ENCODE results near the gene CTSZ.

CTSZ gene

GRCh38 chr20:58993332-58994248, 13.5 kb downstream of the CTSZ start:
- Histone ChIP-seq H3K9me3 (ENCODE audit: insufficient read depth, low read depth, low read length) (no peaks in the 10 kb centered on the region), H3K4me1 (ENCODE audit: insufficient read depth, low read length, poor library complexity, severe bottlenecking) (no peaks in the 10 kb centered on the region), H3K36me3 (ENCODE audit: insufficient read depth, low read length) (peaks cover 77% of the 10 kb centered on the region), H3K4me2 (ENCODE audit: low read depth, low read length, poor library complexity, severe bottlenecking) (no peak overlapping the region), H3K9me2 (replicated peaks; ENCODE audit: low read depth, low read length) (no peaks in the 10 kb centered on the region), H3K4me3 (ENCODE audit: low read length, poor library complexity, severe bottlenecking) (no peak overlapping the region), H2AFZ (ENCODE audit: low read length) (no peak overlapping the region), H4K20me1 (ENCODE audit: insufficient read depth, low read length, poor library complexity, severe bottlenecking) (no peaks in the 10 kb centered on the region), H3K79me2 (ENCODE audit: insufficient read depth, low read length) (no peaks in the 10 kb centered on the region), H3K27me3 (ENCODE audit: insufficient read depth, low read length, poor library complexity, severe bottlenecking) (no peaks in the 10 kb centered on the region), H3K9ac (ENCODE audit: low read depth, low read length, poor library complexity, severe bottlenecking) (no peak overlapping the region), H3F3A (ENCODE audit: low read depth) (no peaks in the 10 kb centered on the region)
- TF ChIP-seq CTCF (conservative IDR thresholded peaks at IDR 0.05; ENCODE audit: low read length) = no peak

GRCh38 chr20:58992911-58993310, 14.1 kb downstream of the CTSZ start:
- Histone ChIP-seq H3K9me3 (ENCODE audit: insufficient read depth, low read depth, low read length) (no peaks in the 10 kb centered on the region), H3K9ac (ENCODE audit: low read depth, low read length, poor library complexity, severe bottlenecking) (no peak overlapping the region), H3K27me3 (ENCODE audit: insufficient read depth, low read length, poor library complexity, severe bottlenecking) (no peaks in the 10 kb centered on the region), H3F3A (ENCODE audit: low read depth) (no peaks in the 10 kb centered on the region), H2AFZ (ENCODE audit: low read length) (no peak overlapping the region), H3K4me2 (ENCODE audit: low read depth, low read length, poor library complexity, severe bottlenecking) (no peak overlapping the region), H3K79me2 (ENCODE audit: insufficient read depth, low read length) (peaks cover 4% of the 10 kb centered on the region; the same call in 1 of the 2 replicates), H3K9me2 (replicated peaks; ENCODE audit: low read depth, low read length) (no peaks in the 10 kb centered on the region), H3K4me1 (ENCODE audit: insufficient read depth, low read length, poor library complexity, severe bottlenecking) (no peaks in the 10 kb centered on the region), H3K36me3 (ENCODE audit: insufficient read depth, low read length) (peaks cover 84% of the 10 kb centered on the region), H4K20me1 (ENCODE audit: insufficient read depth, low read length, poor library complexity, severe bottlenecking) (no peaks in the 10 kb centered on the region), H3K4me3 (ENCODE audit: low read length, poor library complexity, severe bottlenecking) (no peak overlapping the region)
- TF ChIP-seq EZH2phosphoT487 (IDR thresholded peaks at IDR 0.05; ENCODE audit: borderline replicate concordance) (no peak), CTCF (conservative IDR thresholded peaks at IDR 0.05; ENCODE audit: low read length) (no peak)

GRCh38 chr20:58991715-58992114, 15.3 kb downstream of the CTSZ start:
- Histone ChIP-seq H3K36me3 (ENCODE audit: insufficient read depth, low read length) (peaks cover 96% of the 10 kb centered on the region), H3K9me3 (ENCODE audit: insufficient read depth, low read depth, low read length) (no peaks in the 10 kb centered on the region)

More at GRCh38 chr20:58991715-58992114, 15.3 kb downstream of the CTSZ start:
- Histone ChIP-seq H3K9ac (ENCODE audit: low read depth, low read length, poor library complexity, severe bottlenecking) (no peak overlapping the region), H2AFZ (ENCODE audit: low read length) (no peak overlapping the region), H3K4me1 (ENCODE audit: insufficient read depth, low read length, poor library complexity, severe bottlenecking) (no peaks in the 10 kb centered on the region), H3F3A (ENCODE audit: low read depth) (no peaks in the 10 kb centered on the region), H3K9me2 (replicated peaks; ENCODE audit: low read depth, low read length) (no peaks in the 10 kb centered on the region), H3K4me3 (ENCODE audit: low read length, poor library complexity, severe bottlenecking) (no peak overlapping the region), H3K79me2 (ENCODE audit: insufficient read depth, low read length) (peaks cover 5% of the 10 kb centered on the region; the same call in 1 of the 2 replicates), H3K4me2 (ENCODE audit: low read depth, low read length, poor library complexity, severe bottlenecking) (no peak overlapping the region), H3K27me3 (ENCODE audit: insufficient read depth, low read length, poor library complexity, severe bottlenecking) (no peaks in the 10 kb centered on the region), H4K20me1 (ENCODE audit: insufficient read depth, low read length, poor library complexity, severe bottlenecking) (peaks cover 4% of the 10 kb centered on the region)
- TF ChIP-seq EZH2phosphoT487 (IDR thresholded peaks at IDR 0.05; ENCODE audit: borderline replicate concordance) (no peak), CTCF (conservative IDR thresholded peaks at IDR 0.05; ENCODE audit: low read length) (no peak)
